Measurements from ENCODE around the gene IMP4.

DNA sequence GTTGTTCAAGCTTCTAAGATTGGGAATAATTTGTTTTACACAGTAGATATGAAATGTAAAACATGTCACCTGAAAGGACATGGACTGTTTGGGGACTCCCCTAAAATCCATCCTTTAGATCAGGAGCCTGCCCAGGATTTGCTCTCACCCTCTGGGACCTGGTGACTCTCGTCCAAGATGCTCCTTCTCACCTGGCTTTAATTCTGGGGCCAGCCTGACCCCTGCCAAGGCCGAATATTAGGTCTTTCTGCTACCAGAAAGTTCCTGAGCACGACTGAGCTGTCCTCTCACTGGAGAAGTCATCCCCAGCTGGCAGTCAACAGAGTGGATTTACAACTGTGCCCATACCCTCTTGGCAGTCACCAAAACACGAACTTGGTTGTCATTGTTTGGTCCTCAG is 38.4 kb downstream of the IMP4 start:
- TF ChIP-seq POLR2AphosphoS5 (IDR thresholded peaks at IDR 0.05) (no peak), POLR2A (IDR thresholded peaks at IDR 0.05) (no peak)
- TF ChIP-seq, protein P1, sequence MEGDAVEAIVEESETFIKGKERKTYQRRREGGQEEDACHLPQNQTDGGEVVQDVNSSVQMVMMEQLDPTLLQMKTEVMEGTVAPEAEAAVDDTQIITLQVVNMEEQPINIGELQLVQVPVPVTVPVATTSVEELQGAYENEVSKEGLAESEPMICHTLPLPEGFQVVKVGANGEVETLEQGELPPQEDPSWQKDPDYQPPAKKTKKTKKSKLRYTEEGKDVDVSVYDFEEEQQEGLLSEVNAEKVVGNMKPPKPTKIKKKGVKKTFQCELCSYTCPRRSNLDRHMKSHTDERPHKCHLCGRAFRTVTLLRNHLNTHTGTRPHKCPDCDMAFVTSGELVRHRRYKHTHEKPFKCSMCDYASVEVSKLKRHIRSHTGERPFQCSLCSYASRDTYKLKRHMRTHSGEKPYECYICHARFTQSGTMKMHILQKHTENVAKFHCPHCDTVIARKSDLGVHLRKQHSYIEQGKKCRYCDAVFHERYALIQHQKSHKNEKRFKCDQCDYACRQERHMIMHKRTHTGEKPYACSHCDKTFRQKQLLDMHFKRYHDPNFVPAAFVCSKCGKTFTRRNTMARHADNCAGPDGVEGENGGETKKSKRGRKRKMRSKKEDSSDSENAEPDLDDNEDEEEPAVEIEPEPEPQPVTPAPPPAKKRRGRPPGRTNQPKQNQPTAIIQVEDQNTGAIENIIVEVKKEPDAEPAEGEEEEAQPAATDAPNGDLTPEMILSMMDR (IDR thresholded peaks at IDR 0.05) = no peak

Measured in breast epithelium (tissue), 3 donors.